A549 treated with CpdA at 1 μM for 4 hours (cell line): ENCODE data around the gene KCNS1. TPM values are rescaled to one million over a fixed set of nuclear protein-coding genes. Genes with fewer than 3 reads are reported as not detected.

Source experiments
- total RNA-seq: library from RNA; stranded (reverse); fragments of 200-300 nt; extraction: Qiagen RNA extraction; gene quantifications from 5 replicates; pipeline ENCODE4 v1.2.3, GENCODE V29; 2022; ENCODE audit warnings: low read depth

KCNS1 gene, protein sequence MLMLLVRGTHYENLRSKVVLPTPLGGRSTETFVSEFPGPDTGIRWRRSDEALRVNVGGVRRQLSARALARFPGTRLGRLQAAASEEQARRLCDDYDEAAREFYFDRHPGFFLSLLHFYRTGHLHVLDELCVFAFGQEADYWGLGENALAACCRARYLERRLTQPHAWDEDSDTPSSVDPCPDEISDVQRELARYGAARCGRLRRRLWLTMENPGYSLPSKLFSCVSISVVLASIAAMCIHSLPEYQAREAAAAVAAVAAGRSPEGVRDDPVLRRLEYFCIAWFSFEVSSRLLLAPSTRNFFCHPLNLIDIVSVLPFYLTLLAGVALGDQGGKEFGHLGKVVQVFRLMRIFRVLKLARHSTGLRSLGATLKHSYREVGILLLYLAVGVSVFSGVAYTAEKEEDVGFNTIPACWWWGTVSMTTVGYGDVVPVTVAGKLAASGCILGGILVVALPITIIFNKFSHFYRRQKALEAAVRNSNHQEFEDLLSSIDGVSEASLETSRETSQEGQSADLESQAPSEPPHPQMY
- total RNA-seq: not detected in 5 replicates

DNA sequence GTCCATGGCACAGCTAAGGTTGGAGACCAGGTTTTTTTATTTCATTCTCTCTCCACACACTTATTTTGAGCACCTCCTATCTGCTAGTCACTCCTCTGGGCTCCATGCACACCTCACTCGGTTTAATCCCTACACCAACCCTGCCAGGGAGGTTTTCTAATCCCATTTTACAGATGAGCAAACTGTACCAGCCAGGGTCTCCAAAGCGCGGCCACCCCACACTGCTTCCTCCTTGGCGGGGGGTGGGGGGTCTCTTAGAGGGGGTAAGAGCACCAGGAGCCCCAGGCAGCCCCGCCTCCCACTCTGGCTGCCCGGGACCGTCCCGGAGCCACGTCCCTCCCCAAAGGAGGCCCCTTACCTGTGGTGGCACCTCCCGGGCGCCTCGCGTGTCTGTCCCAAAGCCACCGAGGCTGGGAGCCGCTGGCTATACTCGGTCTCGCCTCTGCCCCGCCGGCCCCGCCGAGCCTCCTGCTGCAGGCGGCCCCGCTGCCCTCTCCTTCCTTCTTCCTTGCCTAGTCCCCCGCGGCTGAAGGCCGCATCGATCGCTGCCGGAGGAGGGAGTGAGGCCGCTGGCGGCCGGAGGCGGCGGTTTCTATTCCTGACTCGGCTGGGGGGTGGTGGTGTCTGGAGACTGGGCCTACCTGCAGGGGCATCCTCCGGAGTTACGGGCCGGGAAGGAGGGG lies at the start of gene KCNS1:
Gene KCNS1, minus strand, starts transcription at position 565 of the 683 bp plus-strand sequence. CDS start 1,891 bp downstream, outside the sequence.

DNA sequence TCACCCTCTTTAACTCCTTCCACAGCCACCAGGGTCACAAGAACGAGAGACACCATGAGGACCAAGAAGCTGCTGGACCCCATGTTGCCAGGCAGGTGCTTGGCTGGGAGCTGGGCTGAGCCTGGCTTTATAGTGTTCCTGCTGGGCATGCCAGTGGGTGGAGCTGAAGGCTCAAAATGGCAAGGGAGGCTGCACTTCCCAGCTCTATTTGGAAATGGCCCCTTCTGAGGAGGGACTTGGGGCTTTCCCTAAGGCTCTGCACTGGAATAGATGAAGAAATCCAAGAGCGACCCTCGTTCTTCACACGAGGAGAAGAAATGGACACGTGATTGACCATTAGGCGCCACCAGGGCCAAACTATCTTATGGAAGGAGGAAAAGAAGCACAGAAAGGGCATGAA lies 23.4 kb upstream of the KCNS1 start, which contains the start of gene WFDC12:
Gene WFDC12, minus strand, starts transcription at position 101 of the 400 bp plus-strand sequence. Its CDS starts 18 bp downstream, at position 83.

DNA sequence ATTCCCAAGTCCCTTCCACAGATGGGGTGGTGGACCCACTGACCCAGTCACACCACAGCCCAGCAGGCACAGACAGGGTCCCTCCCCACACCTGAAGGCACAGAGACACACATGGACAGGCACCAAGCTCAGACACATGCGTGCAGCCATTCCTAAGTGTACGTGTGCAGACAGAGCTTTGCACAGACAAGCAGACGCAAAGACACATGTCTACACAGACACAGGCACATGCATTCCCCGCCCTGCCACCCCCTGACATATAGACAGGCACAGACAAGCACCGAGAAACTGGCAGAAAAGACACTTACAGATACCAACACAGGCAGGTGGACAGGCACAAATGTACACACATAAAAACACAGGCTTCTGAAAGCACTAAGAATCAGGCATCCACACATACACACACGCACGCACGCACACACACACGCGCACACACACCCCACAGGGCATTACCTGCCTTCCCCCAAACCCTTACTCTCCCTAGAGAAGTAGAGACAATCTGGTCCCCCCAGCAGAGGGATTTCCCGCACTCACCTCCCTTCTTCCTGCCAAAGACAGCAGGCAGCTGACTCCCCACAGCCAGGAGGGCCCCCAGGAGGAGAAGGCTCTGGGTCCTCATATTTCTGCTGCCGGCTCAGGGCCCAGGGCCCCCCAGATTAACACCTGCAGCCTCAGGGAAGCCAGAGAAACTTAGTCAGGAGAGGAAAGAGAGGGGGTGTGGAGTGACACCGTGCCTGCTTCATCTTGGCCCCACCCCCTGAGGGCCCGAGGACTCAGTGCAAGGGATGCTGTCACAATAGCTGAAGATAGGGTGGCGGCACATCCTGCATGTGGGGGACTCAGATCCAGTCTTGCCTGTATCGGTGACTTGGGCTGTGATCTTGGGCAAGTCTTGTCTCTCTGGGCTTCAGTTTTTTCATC lies 13.8 kb upstream of the KCNS1 start, which contains the start of gene WFDC5:
Gene WFDC5, minus strand, starts transcription at position 710 of the 921 bp plus-strand sequence. Its CDS starts 91 bp downstream, at position 619.

Other genes starting within 250 kb of the KCNS1 start
- 186 to 212 TPM (median 197 TPM) in 5 replicates for gene YWHAB, start 215.4 kb downstream of the KCNS1 start, total RNA-seq
- 14.2 to 20.2 TPM (median 17.9 TPM) in 5 replicates for gene PABPC1L, start 191.1 kb downstream of the KCNS1 start, total RNA-seq
- 39.4 to 43.9 TPM (median 42.4 TPM) in 5 replicates for gene TOMM34, start 140.7 kb downstream of the KCNS1 start, total RNA-seq
- gene STK4, start 134.6 kb downstream of the KCNS1 start, total RNA-seq: 11.9 to 16.8 TPM (median 13.8 TPM) in 5 replicates
- gene WFDC5, start 14.0 kb upstream of the KCNS1 start, total RNA-seq: not detected in 5 replicates
- not detected in 5 replicates for gene WFDC12, start 23.3 kb upstream of the KCNS1 start, total RNA-seq
- 1.9 to 3.2 TPM (median 2.4 TPM) in 5 replicates for gene PI3, start 73.8 kb upstream of the KCNS1 start, total RNA-seq
- gene SEMG1, start 105.9 kb upstream of the KCNS1 start, total RNA-seq: not detected in 5 replicates
- not detected in 5 replicates for gene SEMG2, start 120.2 kb upstream of the KCNS1 start, total RNA-seq
- gene SLPI, start 153.4 kb upstream of the KCNS1 start, total RNA-seq: 8.8 to 14.6 TPM (median 11.2 TPM) in 5 replicates
- not detected in 5 replicates for gene RBPJL, start 205.7 kb upstream of the KCNS1 start, total RNA-seq
- gene MATN4, start 207.2 kb upstream of the KCNS1 start, total RNA-seq: 0.08 to 0.14 TPM (median 0.10 TPM) in 3 of 5 replicates, not detected in the others
- gene SDC4, start 247.3 kb upstream of the KCNS1 start, total RNA-seq: 111 to 147 TPM (median 128 TPM) in 5 replicates